Spleen (tissue), 7 donors: Measurements from ENCODE around the gene MIPEP.

Experiments
- CTCF ChIP-seq, 11 experiments: fragments of 200-600 bp in 7 of 11; fragments of 450-650 bp in 4 of 11; sonication (generic) in 4 of 11; IDR thresholded peaks in 8 of 11; conservative IDR thresholded peaks in 3 of 11; 1 replicate in 7 of 11; 2 replicates in 4 of 11; pipeline versions ENCODE4 v1.4.0 to v1.8.0; 2016 to 2021; ENCODE audit warnings: antibody characterized with exemption in 11 of 11, inconsistent platforms in 4 of 11, mild to moderate bottlenecking in 1 of 11
- POLR2AphosphoS5 ChIP-seq, 3 donors: sonication (generic); formaldehyde crosslinking; IDR thresholded peaks; one replicate each; pipeline ENCODE4 v1.5.1; 2017; ENCODE audit warnings: antibody characterized with exemption in 3 of 3
- donor health status: DM: no; HTN: no; CAD: no; lungs with moderate emphysema.
- donor health status: DM: no; HTN: no; CAD: no.
- donor health status: DM: no; HTN: no; CAD: no.

DNA sequence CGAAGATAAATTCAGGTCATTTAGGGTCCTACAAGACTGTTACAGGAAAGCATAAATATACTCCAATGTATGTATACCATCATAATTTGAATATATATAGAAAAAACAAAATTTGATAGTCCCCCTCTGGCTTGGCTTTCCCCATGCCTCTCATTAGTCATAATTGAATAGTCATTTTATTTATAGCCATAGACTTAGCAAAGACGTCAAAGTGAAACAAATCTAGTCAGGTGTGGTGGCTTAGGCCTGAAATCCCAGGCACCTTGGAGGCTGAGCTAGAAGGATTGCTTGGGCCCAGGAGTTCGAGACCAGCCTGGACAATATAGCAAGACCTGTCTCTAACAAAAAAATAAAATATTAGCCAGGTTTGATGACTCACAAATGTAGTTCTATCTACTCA, 177.8 kb downstream of the MIPEP start:
- TF ChIP-seq CTCF (IDR thresholded peaks at IDR 0.05 in 8 of 11, conservative IDR thresholded peaks at IDR 0.05 in 3 of 11) (no peak), POLR2AphosphoS5 (IDR thresholded peaks at IDR 0.05) (no peak)
